Gastrocnemius medialis (tissue), 4 donors: ENCODE data around the gene FAM153A.
"Not testable (repeated sequence)": the region's sequence is repeated elsewhere in the genome, so short reads cannot be mapped to it uniquely, and the experiment has no call there.

Experiments used
- POLR2A ChIP-seq, 2 donors: fragments of 450-650 bp; IDR thresholded peaks; one replicate each; pipeline ENCODE4 v1.6.1; 2017; ENCODE audit warnings: antibody characterized with exemption in 2 of 2, mild to moderate bottlenecking in 2 of 2, moderate library complexity in 2 of 2
- TF ChIP-seq, protein P1 (sequence below), 5 experiments: fragments of 450-650 bp in 3 of 5; fragments of 200-600 bp in 2 of 5; sonication (generic) in 2 of 5; IDR thresholded peaks in 4 of 5; conservative IDR thresholded peaks in 1 of 5; 1 replicate in 4 of 5; 2 replicates in 1 of 5; pipeline ENCODE4 v1.5.1; 2016 to 2019; ENCODE audit warnings: antibody characterized with exemption in 5 of 5, mild to moderate bottlenecking in 3 of 5, moderate library complexity in 3 of 5

DNA sequence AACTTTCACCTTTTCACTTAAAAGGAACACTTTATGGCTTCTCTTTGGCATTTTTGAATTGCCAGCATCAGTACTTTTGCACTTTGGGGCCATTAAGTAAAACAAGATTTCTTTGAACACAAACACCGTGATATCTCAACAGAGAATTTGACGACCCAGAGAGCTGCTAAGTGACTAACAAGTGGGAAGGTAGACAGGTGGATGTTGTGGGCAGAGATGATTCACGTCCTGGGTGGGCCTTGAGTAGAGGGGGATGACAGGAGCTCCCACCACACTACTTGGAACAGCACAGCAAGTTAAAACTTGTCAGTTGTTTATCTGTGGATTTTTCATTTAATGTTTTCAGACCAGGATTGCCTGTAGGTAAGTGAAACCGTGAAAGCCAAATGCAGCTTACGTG lies 18.7 kb upstream of the FAM153A start:
- TF ChIP-seq, protein P1, sequence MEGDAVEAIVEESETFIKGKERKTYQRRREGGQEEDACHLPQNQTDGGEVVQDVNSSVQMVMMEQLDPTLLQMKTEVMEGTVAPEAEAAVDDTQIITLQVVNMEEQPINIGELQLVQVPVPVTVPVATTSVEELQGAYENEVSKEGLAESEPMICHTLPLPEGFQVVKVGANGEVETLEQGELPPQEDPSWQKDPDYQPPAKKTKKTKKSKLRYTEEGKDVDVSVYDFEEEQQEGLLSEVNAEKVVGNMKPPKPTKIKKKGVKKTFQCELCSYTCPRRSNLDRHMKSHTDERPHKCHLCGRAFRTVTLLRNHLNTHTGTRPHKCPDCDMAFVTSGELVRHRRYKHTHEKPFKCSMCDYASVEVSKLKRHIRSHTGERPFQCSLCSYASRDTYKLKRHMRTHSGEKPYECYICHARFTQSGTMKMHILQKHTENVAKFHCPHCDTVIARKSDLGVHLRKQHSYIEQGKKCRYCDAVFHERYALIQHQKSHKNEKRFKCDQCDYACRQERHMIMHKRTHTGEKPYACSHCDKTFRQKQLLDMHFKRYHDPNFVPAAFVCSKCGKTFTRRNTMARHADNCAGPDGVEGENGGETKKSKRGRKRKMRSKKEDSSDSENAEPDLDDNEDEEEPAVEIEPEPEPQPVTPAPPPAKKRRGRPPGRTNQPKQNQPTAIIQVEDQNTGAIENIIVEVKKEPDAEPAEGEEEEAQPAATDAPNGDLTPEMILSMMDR (IDR thresholded peaks at IDR 0.05 in 4 of 5, conservative IDR thresholded peaks at IDR 0.05 in 1 of 5): not testable (repeated sequence)
- not testable (repeated sequence) for TF ChIP-seq POLR2A (IDR thresholded peaks at IDR 0.05)
